Small intestine (tissue), 7 donors: ENCODE data around the gene ASCL2. TPM values are rescaled to one million over a fixed set of nuclear protein-coding genes. Genes with fewer than 3 reads are reported as not detected.

ENCODE experiments used
- DNase-seq, 2 donors: peaks; one replicate each; pipeline versions ENCODE4 v3.0.0 to v3.0.0-alpha.2; 2013
- FAIRE-seq: peaks from 2 replicates; lab custom pipeline; 2012; peaks lifted over from hg19 to GRCh38; lab: Jason Lieb, UNC
- H3K27ac ChIP-seq, 3 donors: one replicate each; pipeline ENCODE4 v1.5.1; 2013; ENCODE audit warnings: low read length in 2 of 3, mild to moderate bottlenecking in 2 of 3, control low read depth in 1 of 3, inconsistent platforms in 1 of 3, low read depth in 1 of 3, moderate library complexity in 1 of 3
- H3K27me3 ChIP-seq, 3 donors: one replicate each; pipeline ENCODE4 v1.6.1; 2013; ENCODE audit warnings: low read length in 3 of 3, inconsistent platforms in 1 of 3; ENCODE audit not compliant: control insufficient read depth in 3 of 3, insufficient read depth in 3 of 3
- H3K36me3 ChIP-seq, 3 donors: one replicate each; pipeline ENCODE4 v1.6.1; 2013; ENCODE audit warnings: low read length in 3 of 3, inconsistent platforms in 1 of 3, low read depth in 1 of 3, mild to moderate bottlenecking in 1 of 3, moderate library complexity in 1 of 3; ENCODE audit not compliant: control insufficient read depth in 3 of 3, insufficient read depth in 2 of 3
- H3K4me1 ChIP-seq, 3 donors: one replicate each; pipeline ENCODE4 v1.6.1; 2013; ENCODE audit warnings: low read length in 2 of 3, inconsistent platforms in 1 of 3, low read depth in 1 of 3, mild to moderate bottlenecking in 1 of 3, moderate library complexity in 1 of 3; ENCODE audit not compliant: control insufficient read depth in 3 of 3, insufficient read depth in 2 of 3
- H3K4me3 ChIP-seq, 3 donors: one replicate each; pipeline ENCODE4 v1.5.1; 2013; ENCODE audit warnings: low read length in 3 of 3, control low read depth in 1 of 3, inconsistent platforms in 1 of 3, low read depth in 1 of 3, mild to moderate bottlenecking in 1 of 3, moderate library complexity in 1 of 3
- H3K9me3 ChIP-seq, 2 donors: one replicate each; pipeline ENCODE4 v1.6.1; 2013; ENCODE audit warnings: low read depth in 1 of 2, low read length in 1 of 2; ENCODE audit not compliant: control insufficient read depth in 2 of 2, insufficient read depth in 1 of 2
- WGBS, 3 donors: extraction: QIAGEN DNeasy Blood & Tissue Kit; methylation state at CpG; one replicate each; pipeline ENCODE4 v1.1.7; 2013; 5-methylcytosine and 5-hydroxymethylcytosine counted together
- polyA plus RNA-seq, 4 donors: library from polyadenylated mRNA; stranded (reverse) in 3 of 4; unstranded in 1 of 4; fragments of 200-250 nt in 3 of 4; fragments of 120-200 nt in 1 of 4; gene quantifications; one replicate each; pipeline versions ENCODE4 v1.2.1 to v1.2.3, GENCODE V29; 2013
- donor health status: healthy with polysubstance abuse.
- donor health status: control.
- donor health status: control.
- donor health status: Bipolar disorder and iron deficiency.
- donor health status: healthy.

Gene ASCL2
- polyA plus RNA-seq, 4 donors, result 0.89 to 16.5 (median 9.4) TPM

GRCh38 chr11:2234963-2235362 lies 35.4 kb downstream of the ASCL2 start:
- Histone ChIP-seq H3K27ac (no peak overlapping the region), H3K4me1 (peaks cover 0 to 14% (median 0%) of the 10 kb centered on the region in 3 donors), H3K27me3 (no peaks in the 10 kb centered on the region), H3K36me3 (no peaks in the 10 kb centered on the region), H3K4me3 (no peak overlapping the region), H3K9me3 (no peaks in the 10 kb centered on the region)
- DNase-seq (peak in 1 of 2 donors; percentile 59), FAIRE-seq (no peak)
- 71 to 82% (median 77%) methylated on average over 10 of the region's 10 CpGs for WGBS, 3 donors

DNA sequence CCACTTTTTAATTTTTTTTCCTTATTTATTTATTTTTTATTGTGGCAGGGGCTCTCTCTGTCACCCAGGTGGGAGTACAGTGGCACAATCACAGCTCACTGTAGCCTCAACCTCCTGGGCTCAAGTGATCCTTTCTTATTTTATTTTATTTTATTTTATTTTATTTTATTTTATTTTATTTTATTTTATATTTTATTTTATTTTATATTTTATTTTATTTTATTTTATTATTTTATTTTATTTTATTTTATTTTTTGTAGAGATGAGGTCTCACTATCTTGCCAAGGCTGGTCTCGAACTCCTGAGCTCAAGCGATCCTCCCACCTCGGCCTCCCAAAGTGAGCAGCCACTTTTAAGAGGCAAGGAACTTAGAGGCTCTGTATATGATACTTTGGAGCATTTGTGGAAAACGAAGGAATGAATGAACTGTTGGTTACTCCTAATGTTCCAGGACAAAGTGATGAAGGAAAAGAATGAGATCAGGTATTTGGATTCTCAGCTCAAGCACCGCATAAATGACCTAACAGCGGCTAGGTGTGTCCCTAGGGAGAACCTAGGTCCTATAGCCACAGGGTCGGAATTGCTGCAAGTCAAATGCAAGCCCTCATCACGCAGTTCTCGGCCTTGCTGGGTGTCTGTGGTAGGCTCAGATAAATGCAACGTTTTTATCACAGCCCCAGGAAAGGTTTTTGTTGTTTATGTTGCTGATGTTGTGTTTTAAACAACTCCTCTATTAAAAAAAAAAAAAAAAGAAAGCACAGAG lies 36.5 kb downstream of the ASCL2 start:
- DNase-seq (no peak), FAIRE-seq (no peak)
- Histone ChIP-seq H3K27ac (no peak overlapping the region), H3K36me3 (no peaks in the 10 kb centered on the region), H3K9me3 (peaks cover 0 to 8% of the 10 kb centered on the region in 2 donors), H3K27me3 (no peaks in the 10 kb centered on the region), H3K4me3 (no peak overlapping the region), H3K4me1 (peaks cover 0 to 14% (median 0%) of the 10 kb centered on the region in 3 donors)
- WGBS, 3 donors, result 81 to 89% (median 86%) methylated on average over 10 of the region's 10 CpGs

DNA sequence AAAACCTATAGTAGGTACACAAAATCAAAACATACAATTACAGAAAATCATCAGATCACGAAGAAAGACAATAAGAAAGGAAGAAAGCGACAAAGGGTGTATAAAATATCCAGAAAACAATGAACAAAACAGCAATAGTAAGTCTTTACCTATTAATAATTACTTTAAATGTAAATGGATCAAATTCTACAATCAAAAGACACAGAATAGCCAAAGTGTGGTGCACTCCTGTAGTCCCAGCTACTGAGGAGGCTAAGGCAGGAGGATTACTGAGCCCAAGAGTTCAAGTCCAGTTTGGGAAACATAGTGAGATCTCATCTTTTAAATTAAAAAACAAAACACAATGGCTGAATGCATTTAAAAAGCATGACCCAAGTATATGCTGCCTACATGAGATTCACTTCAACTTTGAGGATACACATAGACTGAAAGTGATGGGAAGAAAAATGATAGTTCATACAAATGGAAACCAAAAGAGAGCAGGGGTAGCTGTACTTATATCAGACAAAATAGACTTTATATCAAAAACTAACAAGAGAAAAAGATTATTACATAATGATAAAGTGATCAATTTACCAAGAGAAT lies 40.6 kb downstream of the ASCL2 start:
- WGBS, 3 donors, result 72 to 89% (median 87%) methylated on average over 2 of the region's 2 CpGs

DNA sequence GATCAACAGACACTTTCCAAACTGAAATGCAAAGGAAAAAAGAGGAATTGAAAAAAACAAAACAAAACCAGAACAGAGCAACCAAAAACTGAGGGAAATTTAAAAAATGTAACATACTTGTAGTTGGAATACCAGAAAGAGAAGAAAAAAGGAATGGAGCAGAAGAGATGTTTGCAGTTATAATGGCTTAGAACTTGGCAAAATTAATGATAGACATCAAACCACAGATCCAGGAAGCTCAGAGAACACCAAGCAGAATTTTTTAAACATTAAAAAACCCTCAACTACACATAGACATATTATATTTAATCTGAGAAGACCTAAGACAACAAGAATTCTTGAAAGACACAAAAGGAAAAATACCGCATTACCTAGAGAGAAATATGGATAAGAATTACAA lies 46.1 kb downstream of the ASCL2 start:
- H3K4me1 ChIP-seq, result peaks cover under 1 to 13% (median 2%) of the 10 kb centered on the region in 3 donors
- WGBS, 3 donors, result 91 to 100% (median 97%) methylated on average over 1 of the region's 1 CpG
- no peak overlapping the region for H3K27ac ChIP-seq
- no peaks in the 10 kb centered on the region for H3K36me3 ChIP-seq
- peaks cover 0 to 2% (median 0%) of the 10 kb centered on the region in 3 donors for H3K27me3 ChIP-seq
- DNase-seq (no peak), FAIRE-seq (no peak)
- H3K9me3 ChIP-seq, result peaks cover 0 to 33% of the 10 kb centered on the region in 2 donors
- no peak overlapping the region for H3K4me3 ChIP-seq

More for the DNA sequence above, 40.6 kb downstream of the ASCL2 start:
- Histone ChIP-seq H3K27ac (no peak overlapping the region), H3K36me3 (no peaks in the 10 kb centered on the region), H3K27me3 (peaks cover 0 to 2% (median 0%) of the 10 kb centered on the region in 3 donors), H3K9me3 (peaks cover 0 to 15% of the 10 kb centered on the region in 2 donors), H3K4me3 (no peak overlapping the region), H3K4me1 (peaks cover 0 to 3% (median 0%) of the 10 kb centered on the region in 3 donors)
- DNase-seq (no peak), FAIRE-seq (no peak)

DNA sequence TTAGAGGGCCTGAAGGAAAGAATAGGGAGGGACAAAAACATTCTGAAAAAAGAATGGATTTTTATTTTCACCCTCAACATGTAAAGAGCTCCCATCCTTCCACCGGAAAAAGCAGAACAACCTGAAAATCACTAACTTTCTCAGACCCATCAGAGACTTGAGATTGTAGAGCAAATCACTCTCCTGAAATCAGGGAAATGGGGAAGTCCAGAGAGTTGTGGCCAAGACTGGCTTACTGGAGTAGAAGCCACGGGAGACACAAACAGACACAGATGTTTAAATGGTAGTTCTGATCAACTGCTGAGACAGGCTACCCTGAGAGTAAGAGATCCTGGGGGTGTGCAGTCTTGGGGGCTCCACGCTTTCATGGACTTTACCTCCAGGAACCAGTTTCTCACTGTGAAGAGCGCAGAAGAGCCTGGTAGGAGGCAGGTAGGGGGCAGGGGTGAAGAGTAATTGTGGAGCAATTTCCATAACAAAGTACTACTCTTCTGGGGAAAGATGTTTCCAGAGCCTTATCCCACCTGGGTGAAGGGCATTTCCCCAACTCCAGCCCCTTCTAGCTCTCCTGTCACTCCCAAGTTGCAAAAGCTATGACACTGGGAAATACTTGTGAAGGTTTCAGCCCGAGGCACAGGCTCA lies 47.1 kb downstream of the ASCL2 start:
- Histone ChIP-seq H3K36me3 (no peaks in the 10 kb centered on the region), H3K4me3 (no peak overlapping the region), H3K9me3 (peaks cover 0 to 30% of the 10 kb centered on the region in 2 donors), H3K27ac (no peak overlapping the region), H3K4me1 (peaks cover 2 to 14% (median 2%) of the 10 kb centered on the region in 3 donors), H3K27me3 (peaks cover 0 to 2% (median 0%) of the 10 kb centered on the region in 3 donors)
- no peak for DNase-seq
- WGBS, 3 donors, result 65 to 82% (median 75%) methylated on average over 5 of the region's 5 CpGs
- no peak for FAIRE-seq

GRCh38 chr11:2222451-2222850 lies 47.9 kb downstream of the ASCL2 start:
- no peak overlapping the region for H3K4me3 ChIP-seq
- no peaks in the 10 kb centered on the region for H3K36me3 ChIP-seq
- H3K27me3 ChIP-seq, result peaks cover 0 to 2% (median 0%) of the 10 kb centered on the region in 3 donors
- H3K27ac ChIP-seq, result peak overlapping the region in 1 of 3 donors; percentile 47
- H3K9me3 ChIP-seq, result peaks cover 0 to 30% of the 10 kb centered on the region in 2 donors
- peaks cover 2 to 14% (median 2%) of the 10 kb centered on the region in 3 donors for H3K4me1 ChIP-seq
- FAIRE-seq (no peak), DNase-seq (peak in 1 of 2 donors; percentile 66)
- 22 to 53% (median 43%) methylated on average over 4 of the region's 4 CpGs for WGBS, 3 donors

- H3K4me3 ChIP-seq, result no peak overlapping the region
- H3K27ac ChIP-seq, result no peak overlapping the region
- no peak for DNase-seq
- H3K27me3 ChIP-seq, result peaks cover 0 to 2% (median 0%) of the 10 kb centered on the region in 3 donors
- peaks cover 0 to 30% of the 10 kb centered on the region in 2 donors for H3K9me3 ChIP-seq
- FAIRE-seq, result no peak
- H3K36me3 ChIP-seq, result no peaks in the 10 kb centered on the region
- WGBS, 3 donors, result 94 to 100% (median 94%) methylated on average over 1 of the region's 1 CpG
- H3K4me1 ChIP-seq, result peaks cover 2 to 21% (median 2%) of the 10 kb centered on the region in 3 donors
Observed at GRCh38 chr11:2221591-2221990, 48.8 kb downstream of the ASCL2 start.

- no peak overlapping the region for H3K27ac ChIP-seq
- DNase-seq (no peak), FAIRE-seq (no peak)
- peaks cover 0 to 30% of the 10 kb centered on the region in 2 donors for H3K9me3 ChIP-seq
- no peak overlapping the region for H3K4me3 ChIP-seq
- peaks cover 2 to 27% (median 2%) of the 10 kb centered on the region in 3 donors for H3K4me1 ChIP-seq
- H3K36me3 ChIP-seq, result no peaks in the 10 kb centered on the region
- H3K27me3 ChIP-seq, result peaks cover 0 to 2% (median 0%) of the 10 kb centered on the region in 3 donors
- WGBS, 3 donors, result 85 to 90% (median 88%) methylated on average over 1 of the region's 1 CpG
Observed at GRCh38 chr11:2221024-2221423, 49.4 kb downstream of the ASCL2 start.
